Measurements from ENCODE around the gene SASH1. TPM values are rescaled to one million over a fixed set of nuclear protein-coding genes. Genes with fewer than 3 reads are reported as not detected.

Gene SASH1
- total RNA-seq, 1 experiment from 2014 or later = 9.8 TPM

- Histone ChIP-seq H3K4me2 (ENCODE audit: low read length) (no peak overlapping the region), H4K20me1 (ENCODE audit: low read length) (no peaks in the 10 kb centered on the region), H3K9ac (ENCODE audit: low read length) (no peak overlapping the region), H3K4me1 (ENCODE audit: insufficient read depth, low read length) (peaks cover 11% of the 10 kb centered on the region), H3K36me3 (ENCODE audit: low read depth, low read length) (no peaks in the 10 kb centered on the region), H3K79me2 (ENCODE audit: low read length) (no peaks in the 10 kb centered on the region), H3K9me3 (ENCODE audit: low read length) (no peaks in the 10 kb centered on the region), H3K27me3 (ENCODE audit: low read length) (no peaks in the 10 kb centered on the region), H3K27ac (ENCODE audit: low read length) (no peak overlapping the region), H3F3A (ENCODE audit: low read length, unreplicated experiment) (no peaks in the 10 kb centered on the region), H3K4me3 (ENCODE audit: low read length) (no peak overlapping the region), H2AFZ (ENCODE audit: low read length) (no peak overlapping the region), H3K9me2 (replicated peaks; ENCODE audit: low read length) (no peaks in the 10 kb centered on the region)
- TF ChIP-seq EZH2 (IDR thresholded peaks at IDR 0.05; ENCODE audit: low read length, unreplicated experiment) = no peak
- TF ChIP-seq, protein P1, sequence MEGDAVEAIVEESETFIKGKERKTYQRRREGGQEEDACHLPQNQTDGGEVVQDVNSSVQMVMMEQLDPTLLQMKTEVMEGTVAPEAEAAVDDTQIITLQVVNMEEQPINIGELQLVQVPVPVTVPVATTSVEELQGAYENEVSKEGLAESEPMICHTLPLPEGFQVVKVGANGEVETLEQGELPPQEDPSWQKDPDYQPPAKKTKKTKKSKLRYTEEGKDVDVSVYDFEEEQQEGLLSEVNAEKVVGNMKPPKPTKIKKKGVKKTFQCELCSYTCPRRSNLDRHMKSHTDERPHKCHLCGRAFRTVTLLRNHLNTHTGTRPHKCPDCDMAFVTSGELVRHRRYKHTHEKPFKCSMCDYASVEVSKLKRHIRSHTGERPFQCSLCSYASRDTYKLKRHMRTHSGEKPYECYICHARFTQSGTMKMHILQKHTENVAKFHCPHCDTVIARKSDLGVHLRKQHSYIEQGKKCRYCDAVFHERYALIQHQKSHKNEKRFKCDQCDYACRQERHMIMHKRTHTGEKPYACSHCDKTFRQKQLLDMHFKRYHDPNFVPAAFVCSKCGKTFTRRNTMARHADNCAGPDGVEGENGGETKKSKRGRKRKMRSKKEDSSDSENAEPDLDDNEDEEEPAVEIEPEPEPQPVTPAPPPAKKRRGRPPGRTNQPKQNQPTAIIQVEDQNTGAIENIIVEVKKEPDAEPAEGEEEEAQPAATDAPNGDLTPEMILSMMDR (conservative IDR thresholded peaks at IDR 0.05; ENCODE audit: low read depth, low read length) = no peak
- no peak for TF ChIP-seq EZH2phosphoT487 (IDR thresholded peaks at IDR 0.05; ENCODE audit: borderline replicate concordance, low read length)
- ChIA-PET POLR2A (ENCODE audit: unreplicated experiment) (no interaction called here), CTCF (no interaction called here)
- intact Hi-C loops (cut with micrococcal nuclease) = no loop called here
- no peak for ATAC-seq
- no TSS peak for BruUV-seq (replicated peaks)
- no peak for DNase-seq
Observed at GRCh38 chr6:148497717-148498116, 155.1 kb downstream of the SASH1 start.

DNA sequence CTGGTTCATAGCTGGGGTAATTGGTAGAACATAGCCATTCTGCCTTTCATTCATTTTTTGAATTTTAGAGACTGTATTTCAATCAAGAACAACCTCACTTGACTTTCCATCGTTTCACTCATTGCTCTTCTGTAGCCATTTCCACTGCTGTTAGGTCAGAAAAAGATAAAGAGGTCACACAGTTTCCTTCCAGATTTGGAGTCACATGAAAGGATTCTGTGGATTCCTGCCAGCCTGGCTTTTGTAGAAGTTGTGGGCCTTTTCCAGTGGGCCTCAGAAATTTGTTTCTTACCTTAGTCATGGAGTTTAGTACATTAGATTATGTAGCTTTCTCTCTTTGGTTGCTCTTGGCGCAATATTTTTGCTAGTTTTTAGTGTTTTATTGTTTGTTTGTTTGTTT, 157.8 kb downstream of the SASH1 start:
- H3K9me3 ChIP-seq (ENCODE audit: low read length) = no peaks in the 10 kb centered on the region
- no peak overlapping the region for H3K4me2 ChIP-seq (ENCODE audit: low read length)
- no peak for TF ChIP-seq EZH2phosphoT487 (IDR thresholded peaks at IDR 0.05; ENCODE audit: borderline replicate concordance, low read length)
- no peaks in the 10 kb centered on the region for H3F3A ChIP-seq (ENCODE audit: low read length, unreplicated experiment)
- no peak overlapping the region for H2AFZ ChIP-seq (ENCODE audit: low read length)
- no peaks in the 10 kb centered on the region for H4K20me1 ChIP-seq (ENCODE audit: low read length)
- no peak overlapping the region for H3K4me3 ChIP-seq (ENCODE audit: low read length)
- no peaks in the 10 kb centered on the region for H3K36me3 ChIP-seq (ENCODE audit: low read depth, low read length)
- no peaks in the 10 kb centered on the region for H3K79me2 ChIP-seq (ENCODE audit: low read length)
- intact Hi-C loops (cut with micrococcal nuclease) = loop anchor here (2.0 kb wide), 1 partner anchor 24 kb away; no protein-coding TSS in a partner anchor
- BruUV-seq (replicated peaks) = no TSS peak
- no peaks in the 10 kb centered on the region for H3K9me2 ChIP-seq (replicated peaks; ENCODE audit: low read length)
- no peak for ATAC-seq
- H3K27me3 ChIP-seq (ENCODE audit: low read length) = no peaks in the 10 kb centered on the region
- peaks cover 11% of the 10 kb centered on the region for H3K4me1 ChIP-seq (ENCODE audit: insufficient read depth, low read length)
- ChIA-PET CTCF (no interaction called here), POLR2A (ENCODE audit: unreplicated experiment) (interaction anchor here (0.6 kb wide), 1 partner anchor 24 kb away, joined by 4 read pairs; no protein-coding TSS in a partner anchor)
- no peak overlapping the region for H3K27ac ChIP-seq (ENCODE audit: low read length)
- H3K9ac ChIP-seq (ENCODE audit: low read length) = no peak overlapping the region
- no peak for DNase-seq

DNA sequence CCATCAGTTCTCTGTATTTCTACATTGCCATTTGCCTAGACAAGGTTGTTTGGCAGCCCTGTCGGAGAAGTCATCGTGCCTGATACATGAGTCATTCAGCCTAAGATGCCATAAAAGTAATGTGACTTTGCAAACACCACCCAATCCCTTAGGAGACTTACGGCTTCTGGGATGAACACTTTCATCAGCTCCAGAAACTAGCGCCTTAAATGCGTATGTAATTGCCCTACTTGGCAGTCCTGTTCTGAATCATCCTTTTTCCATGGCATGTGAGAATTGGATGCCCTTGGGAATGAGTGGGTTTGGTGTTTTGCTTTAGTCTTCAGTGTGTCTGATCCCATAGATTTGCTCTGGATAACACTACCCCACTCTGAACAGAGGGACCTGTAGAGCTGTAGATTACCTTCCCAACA, 158.5 kb downstream of the SASH1 start:
- ChIA-PET CTCF (no interaction called here), POLR2A (ENCODE audit: unreplicated experiment) (interaction anchor here (0.6 kb wide), 1 partner anchor 1480 kb away, joined by 3 read pairs; no protein-coding TSS in a partner anchor)
- TF ChIP-seq EZH2 (IDR thresholded peaks at IDR 0.05; ENCODE audit: low read length, unreplicated experiment) (no peak), EZH2phosphoT487 (IDR thresholded peaks at IDR 0.05; ENCODE audit: borderline replicate concordance, low read length) (no peak)
- TF ChIP-seq, protein P1 (conservative IDR thresholded peaks at IDR 0.05; ENCODE audit: low read depth, low read length) = no peak
- Histone ChIP-seq H3F3A (ENCODE audit: low read length, unreplicated experiment) (no peaks in the 10 kb centered on the region), H3K36me3 (ENCODE audit: low read depth, low read length) (no peaks in the 10 kb centered on the region), H3K9ac (ENCODE audit: low read length) (peak overlapping the region; percentile 7; the same call in 1 of the 2 replicates), H3K4me1 (ENCODE audit: insufficient read depth, low read length) (peaks cover 11% of the 10 kb centered on the region), H4K20me1 (ENCODE audit: low read length) (no peaks in the 10 kb centered on the region), H3K9me3 (ENCODE audit: low read length) (no peaks in the 10 kb centered on the region), H3K4me3 (ENCODE audit: low read length) (no peak overlapping the region), H2AFZ (ENCODE audit: low read length) (no peak overlapping the region), H3K4me2 (ENCODE audit: low read length) (peak overlapping the region; percentile 61), H3K27me3 (ENCODE audit: low read length) (no peaks in the 10 kb centered on the region), H3K79me2 (ENCODE audit: low read length) (no peaks in the 10 kb centered on the region), H3K9me2 (replicated peaks; ENCODE audit: low read length) (no peaks in the 10 kb centered on the region), H3K27ac (ENCODE audit: low read length) (peak overlapping the region; percentile 52)
- peak; percentile 100 for ATAC-seq
- peak; percentile 87 for DNase-seq
- intact Hi-C loops (cut with micrococcal nuclease) = loop anchor here (2.0 kb wide), 1 partner anchor 24 kb away; no protein-coding TSS in a partner anchor
- no TSS peak for BruUV-seq (replicated peaks)

All from PC-3 (cell line).